ENCODE data around the gene PSMD4.
"Not testable (repeated sequence)": the region's sequence is repeated elsewhere in the genome, so short reads cannot be mapped to it uniquely, and the experiment has no call there.

Gene PSMD4

DNA sequence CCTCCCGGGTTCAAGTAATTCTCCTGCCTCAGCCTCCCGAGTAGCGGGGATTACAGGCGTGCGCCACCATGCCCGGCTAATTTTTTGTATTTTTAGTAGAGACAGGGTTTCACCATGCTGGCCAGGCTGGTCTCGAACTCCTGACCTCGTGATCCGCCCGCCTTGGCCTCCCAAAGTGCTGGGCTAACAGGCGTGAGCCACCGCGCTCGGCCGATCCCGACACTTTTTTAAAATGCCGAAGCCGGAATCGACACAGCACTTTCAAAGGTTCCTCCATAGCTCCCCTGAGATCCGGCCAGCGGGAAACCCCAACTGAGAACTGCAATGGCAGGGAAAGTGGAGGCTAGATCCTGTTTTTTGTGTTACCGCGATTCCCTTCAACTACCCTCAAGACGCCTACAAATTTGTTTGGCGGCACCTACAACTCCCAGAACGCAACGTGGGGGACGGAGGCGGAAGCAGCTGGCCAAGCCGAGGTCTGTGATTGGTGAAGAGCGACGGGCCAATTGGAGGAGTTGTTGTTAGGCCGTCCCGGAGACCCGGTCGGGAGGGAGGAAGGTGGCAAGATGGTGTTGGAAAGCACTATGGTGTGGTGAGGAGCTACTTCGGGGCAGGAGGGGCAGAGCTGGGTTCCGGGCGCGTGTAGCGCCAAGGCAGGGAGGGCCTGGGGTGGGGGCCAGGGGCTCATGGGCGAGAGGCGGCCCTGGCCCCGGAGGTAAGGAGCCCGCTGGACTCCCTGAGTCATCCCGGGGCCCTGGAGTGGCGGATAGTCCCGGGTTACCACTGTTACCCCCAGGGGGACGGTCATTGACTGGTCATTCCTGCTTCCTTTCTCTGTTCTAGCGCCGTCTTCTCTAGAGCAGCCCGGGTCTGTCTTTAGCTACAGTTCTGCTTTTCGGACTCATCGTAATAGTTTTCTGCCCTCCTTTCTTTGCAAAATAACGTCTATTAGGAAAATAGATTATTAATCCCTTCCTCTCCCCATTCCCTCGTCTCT, at the start of gene PSMD4:
PSMD4 (plus strand) TSS at position 518 of the 997 bp plus-strand sequence; CDS start at position 567, 49 bp downstream.
- peak; percentile 96 for DNase-seq (ENCODE audit: low spot score)

DNA sequence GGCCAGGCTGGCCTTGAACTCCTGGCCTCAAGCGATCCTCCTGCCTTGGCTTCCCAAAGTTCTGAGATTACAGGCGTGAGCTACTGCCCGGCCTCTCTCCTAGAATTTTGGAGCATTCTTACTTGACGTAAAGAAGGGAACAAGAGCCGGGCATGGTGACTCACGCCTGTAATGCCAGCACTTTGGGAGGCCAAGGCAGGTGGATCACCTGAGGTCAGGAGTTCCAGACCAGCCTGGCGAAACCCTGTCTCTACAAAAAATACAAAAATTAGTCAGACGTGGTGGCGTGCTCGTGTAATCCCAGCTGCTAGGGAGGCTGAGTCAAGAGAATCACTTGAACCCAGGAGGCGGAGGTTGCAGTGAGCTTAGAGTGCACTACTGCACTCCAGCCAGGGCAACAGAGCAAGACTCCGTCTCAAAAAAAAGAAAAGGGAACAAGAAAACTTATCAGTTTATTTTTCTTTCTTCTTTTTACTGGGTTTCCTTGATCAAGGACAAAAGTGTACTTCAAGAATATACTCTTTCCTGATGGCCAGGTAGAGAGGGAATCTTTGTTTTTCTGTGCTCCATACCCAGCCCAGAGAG, 49.1 kb upstream of the PSMD4 start:
- not testable (repeated sequence) for DNase-seq (ENCODE audit: low spot score)

DNA sequence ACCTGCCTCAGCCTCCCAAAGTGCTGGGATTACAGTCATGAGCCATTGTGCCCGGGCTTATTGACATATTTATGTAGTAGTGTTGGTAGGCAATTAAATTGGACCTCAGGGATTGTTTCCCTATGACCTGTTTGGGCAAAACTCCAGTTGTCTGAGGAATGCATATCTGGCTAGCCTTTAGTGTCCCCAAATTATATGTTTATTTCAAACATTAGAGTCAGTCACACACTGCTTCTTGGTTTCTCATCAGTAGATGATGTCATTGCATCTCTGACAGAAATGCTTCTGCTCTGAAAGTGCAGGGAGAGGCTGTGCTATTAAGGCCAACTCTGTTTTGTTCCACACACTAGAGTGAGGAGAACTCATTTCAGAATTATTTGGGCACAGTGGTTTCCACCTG, 43.7 kb upstream of the PSMD4 start:
- DNase-seq (ENCODE audit: low spot score) = no peak

DNA sequence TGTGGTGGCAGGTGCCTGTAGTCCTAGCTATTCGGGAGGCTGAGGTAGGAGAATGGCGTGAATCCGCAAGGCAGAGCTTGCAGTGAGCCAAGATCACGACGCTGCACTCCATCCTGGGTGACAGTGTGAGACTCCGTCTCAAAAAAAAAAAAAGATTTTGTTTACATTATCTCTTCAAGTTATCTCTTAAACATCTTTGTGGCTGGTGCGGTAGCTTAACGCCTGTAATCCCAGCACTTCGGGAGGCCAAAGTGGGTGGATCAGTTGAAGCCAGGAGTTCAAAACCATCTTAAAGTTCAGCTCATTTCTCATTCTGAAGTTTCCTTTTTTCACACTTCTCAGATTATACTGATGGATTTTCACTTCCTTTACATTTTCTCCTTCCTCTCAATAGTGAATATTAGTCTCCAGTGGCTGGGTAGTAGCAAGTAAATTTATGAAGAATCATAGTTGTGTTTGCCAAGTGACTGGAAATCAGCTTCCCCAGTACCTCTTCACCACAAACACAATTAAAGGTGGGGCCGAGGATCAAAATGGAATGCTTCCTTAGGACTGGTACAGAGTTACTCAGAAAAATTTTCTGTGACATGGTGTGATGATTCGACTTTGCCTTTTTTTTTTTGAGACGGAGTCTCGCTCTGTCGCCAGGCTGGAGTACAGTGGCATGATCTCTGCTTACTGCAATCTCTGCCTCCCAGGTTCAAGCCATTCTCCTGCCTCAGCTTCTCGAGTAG, 42.4 kb upstream of the PSMD4 start:
- no peak for DNase-seq (ENCODE audit: low spot score)

DNA sequence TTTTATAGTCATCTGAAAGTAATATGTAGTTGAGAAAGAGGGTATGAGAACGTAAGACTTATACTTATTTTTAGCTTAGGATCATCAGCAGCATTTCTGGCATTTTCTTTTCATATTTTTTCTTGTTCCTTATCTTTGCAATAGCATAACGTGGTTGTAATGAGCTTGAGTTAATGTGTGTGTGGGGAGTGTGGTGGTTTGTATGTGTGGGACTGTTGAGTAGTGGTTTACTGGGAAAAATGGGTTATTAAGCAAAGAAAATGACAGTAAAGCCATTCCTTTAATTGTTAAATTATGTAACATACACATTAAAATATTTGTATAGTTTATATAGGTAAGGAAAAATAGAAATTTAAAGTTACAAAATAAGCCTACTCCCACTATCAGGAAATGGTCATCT, 41.0 kb upstream of the PSMD4 start:
- DNase-seq (ENCODE audit: low spot score) = no peak

DNA sequence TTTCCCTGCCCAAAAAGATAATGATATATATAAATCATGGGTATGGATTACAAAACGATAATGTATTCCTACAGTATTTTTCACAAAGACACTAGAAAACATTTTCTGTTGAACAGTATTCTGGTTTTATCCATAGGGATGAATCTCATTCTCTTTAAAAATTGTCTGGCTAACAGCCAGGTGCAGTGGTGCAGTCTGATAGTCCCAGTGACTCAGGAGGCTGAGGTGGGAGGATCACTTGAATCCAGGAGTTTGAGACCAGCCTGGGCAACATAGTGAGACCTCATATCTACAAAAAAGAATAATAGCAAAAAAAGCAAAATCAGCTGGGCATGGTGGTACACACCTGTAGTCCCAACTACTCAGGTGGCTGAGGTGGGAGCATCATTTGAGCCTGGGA, 32.9 kb upstream of the PSMD4 start:
- DNase-seq (ENCODE audit: low spot score) = no peak

DNA sequence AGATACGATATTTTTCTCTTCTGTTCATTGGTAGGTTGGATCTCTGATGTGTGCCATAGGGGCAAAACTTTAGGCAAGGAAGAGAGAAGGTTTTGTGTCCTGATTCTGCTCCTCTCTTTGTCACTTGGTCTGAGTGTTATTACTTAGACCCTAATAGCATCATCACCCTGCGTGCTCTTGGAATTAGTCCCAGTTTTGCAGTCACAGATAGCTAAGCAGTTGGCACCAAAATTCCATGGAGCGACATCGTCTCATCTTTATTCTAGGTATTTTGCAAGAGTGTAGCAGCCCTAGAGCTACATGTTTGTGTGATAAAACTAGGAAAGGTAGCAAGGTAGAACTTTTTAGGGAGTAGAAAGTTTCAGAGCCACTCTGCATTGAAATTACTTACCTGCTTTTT, 32.4 kb upstream of the PSMD4 start:
- DNase-seq (ENCODE audit: low spot score) = no peak

DNA sequence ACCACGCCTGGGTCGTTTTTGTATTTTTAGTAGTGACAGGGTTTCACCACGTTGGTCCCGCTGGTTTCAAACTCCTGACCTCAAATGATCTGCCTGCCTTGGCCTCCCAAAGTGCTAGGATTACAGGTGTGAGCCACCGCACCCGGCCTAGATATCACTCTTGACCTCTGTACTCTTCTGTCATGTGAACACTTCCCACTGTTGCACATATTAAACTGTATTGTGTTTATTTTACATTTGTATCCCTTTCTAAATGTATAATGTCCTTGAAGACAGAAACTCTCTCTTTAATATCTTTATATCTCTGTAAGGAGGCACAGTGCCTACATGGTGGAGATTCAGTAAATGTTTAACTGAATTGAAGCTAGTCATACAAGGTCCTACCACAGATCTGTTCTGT, 19.3 kb upstream of the PSMD4 start:
- DNase-seq (ENCODE audit: low spot score) = no peak

DNA sequence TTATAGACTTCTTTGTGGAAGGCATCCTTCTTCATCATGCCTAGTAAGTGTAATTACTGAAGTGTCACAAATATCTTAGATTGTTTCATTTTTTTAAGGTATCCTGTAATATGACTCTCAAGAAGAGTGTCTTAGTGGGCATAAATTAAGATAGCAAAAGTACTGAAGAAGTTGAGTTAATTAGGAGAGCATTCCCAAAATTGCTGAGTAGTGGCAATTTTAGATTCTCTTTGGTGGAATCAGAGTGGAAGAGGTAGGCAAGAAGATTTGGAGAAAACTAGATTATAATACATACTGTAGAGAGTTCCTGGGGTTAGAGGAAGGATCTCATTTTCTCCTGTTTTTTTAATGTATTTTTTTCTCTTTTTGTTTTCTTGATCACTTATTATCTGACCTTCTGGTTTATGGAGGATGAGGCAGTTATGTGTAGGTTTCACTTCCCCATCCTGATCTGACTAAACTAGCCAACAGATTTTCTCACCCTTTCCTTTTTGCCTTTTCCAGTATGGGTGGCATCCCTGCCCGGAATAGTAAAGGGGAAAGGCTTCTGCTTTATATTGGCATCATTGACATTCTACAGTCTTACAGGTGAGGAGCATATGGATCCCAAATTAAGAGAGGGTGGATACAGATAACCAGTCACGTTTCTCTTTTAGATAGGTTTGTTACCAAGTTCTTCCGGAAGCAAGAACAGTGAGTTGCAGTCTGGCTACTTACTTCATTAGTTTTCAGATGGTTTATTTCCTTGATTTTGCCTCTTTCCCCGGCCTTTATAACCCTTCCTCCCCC, 16.7 kb upstream of the PSMD4 start:
- DNase-seq (ENCODE audit: low spot score) = no peak

DNA sequence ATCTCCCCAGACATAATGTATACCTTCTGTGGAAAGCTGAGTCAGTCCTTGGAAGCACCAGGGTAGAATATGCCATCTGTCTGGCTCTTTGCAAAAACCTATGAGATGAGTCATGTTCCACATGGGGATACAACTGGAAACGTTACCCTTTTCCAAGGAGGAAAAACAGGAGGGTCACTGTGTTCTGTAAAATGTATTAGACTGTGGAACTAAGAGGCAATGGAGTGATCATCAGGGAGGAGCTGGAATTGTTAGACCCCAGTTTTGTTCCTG, 16.1 kb upstream of the PSMD4 start:
- DNase-seq (ENCODE audit: low spot score) = no peak

DNA sequence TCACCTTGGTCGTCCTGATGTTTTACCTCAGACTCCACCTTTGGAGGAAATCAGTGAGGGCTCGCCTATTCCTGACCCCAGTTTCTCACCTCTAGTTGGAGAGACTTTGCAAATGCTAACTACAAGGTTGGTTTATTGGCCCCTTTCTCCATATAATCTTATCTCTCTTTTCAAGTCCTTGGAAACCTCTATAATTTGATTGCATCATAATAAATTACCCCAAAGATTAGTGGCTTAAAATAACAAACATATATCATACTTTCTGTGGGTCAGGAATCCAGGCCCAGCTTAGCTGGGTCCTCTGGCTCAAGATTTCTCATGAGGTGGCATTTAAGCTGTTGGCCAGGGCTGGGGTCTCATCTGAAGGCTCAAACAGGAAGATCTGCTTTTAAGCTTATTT, 12.1 kb upstream of the PSMD4 start:
- DNase-seq (ENCODE audit: low spot score) = no peak

DNA sequence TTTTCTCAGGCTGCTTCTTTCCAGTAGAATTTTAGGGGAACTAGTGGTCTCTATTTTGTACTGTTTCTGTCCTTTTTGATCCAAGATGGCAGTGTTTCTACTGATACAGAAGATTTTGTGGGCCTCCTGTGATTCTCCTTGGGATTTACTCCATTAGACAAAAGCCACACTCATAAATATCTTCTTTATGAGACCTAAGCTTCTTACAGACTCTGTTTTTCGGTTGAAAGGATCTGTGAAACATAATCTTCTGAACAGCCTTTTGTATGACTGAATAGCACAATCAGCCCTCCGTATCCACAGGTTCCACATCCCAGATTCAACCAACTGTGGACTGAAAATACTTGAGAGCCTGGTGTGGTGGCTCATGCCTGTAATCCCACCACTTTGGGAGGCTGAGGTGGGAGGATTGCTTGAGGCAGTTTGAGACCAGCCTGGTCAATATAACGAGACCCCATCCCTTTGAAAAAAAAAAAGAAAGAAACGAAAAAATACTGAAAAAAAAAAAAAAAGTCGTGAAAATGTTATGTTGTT, 10.8 kb upstream of the PSMD4 start:
- DNase-seq (ENCODE audit: low spot score) = no peak

DNA sequence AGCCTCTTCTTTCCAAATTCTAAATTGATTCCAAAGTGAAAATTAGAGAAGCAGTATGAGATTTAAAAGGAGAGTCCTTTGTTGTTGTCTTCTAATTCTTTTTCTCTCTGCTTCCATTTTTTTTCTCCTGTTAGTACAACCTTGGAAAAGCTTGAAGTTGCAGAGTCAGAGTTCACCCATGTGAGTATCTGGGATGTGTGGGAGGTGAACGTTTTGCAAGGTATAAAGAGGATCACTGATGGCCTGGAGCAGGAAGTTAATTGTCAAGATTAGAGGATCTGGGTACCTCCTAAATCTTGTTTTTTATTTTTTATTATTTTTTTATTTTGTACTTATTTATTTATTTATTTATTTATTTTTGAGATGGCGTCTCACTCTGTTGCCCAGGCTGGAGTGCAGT, 7.7 kb upstream of the PSMD4 start:
- no peak for DNase-seq (ENCODE audit: low spot score)

DNA sequence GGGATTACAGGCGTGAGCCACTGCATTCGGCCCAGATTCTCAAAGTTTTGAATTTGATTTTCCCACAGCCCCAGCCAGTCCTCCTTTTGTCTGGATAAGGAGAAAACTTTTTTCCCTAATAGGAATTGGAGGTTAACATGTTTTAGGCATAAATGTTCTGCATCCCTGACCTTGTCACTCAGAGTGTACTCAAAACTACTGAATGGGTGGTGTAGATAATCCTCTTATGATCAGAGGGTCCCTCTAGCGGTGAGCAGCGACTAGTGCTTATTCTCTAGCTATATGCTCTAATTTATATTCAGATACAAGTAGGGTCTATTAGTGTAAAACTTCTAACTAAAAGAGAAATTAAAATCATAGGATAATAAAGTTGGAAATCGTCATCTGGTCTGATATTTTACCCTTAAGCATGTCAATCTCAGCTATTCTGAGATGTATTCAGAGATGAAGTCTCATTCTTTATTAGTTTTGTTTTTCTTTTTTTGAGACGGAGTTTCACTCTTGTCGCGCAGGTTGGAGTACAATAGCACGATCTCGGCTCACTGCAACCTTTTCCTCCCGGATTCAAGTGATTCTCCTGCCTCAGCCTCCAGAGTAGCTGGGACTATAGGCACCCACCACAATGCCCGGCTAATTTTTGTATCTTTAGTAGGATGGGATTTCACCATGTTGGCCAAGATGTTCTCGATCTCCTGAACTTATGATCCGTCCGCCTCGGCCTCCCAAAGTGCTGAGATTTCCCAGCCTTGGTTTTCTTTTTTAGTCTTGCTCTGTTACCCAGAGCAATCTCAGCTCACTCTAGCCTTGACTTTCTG, 2.7 kb upstream of the PSMD4 start:
- DNase-seq (ENCODE audit: low spot score) = peak; percentile 51

DNA sequence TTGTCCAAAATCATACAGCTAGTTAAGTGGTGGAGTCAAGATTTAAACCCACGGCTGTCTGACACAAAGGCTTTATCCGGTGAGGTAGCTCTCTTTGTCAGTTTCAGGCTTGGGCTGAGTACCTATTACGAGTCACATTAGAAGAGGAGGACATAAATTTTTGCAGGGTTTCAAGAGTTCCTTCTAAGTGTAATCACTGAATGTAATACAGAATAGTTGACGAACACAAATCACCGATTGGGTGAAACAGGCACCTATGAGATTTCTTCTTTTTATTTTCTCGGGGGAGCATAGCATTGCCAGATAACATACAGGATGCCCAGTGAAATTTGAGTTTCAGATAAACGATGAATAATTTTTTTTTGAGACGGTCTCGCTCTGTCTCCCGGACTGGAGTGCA, 847 bp downstream of the PSMD4 start:
- DNase-seq (ENCODE audit: low spot score) = no peak

DNA sequence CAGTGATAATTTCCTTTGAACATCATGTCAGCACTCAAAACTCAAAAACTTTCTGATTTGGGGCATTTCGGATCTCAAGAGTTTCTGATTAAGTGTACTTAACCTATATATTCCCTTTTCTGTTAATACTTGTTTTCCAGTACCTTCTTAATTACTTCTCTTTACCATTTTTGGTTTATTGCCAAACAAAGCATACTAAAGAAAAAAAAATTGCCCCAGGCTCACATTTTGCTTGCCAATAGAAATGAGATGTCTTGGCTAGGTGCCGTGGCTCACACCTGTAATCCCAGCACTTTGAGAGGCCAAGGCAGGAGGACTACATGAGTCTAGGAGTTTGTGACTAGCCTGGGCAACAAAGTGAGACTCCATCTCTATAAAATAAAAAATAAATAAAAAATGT, 4.8 kb downstream of the PSMD4 start:
- DNase-seq (ENCODE audit: low spot score) = no peak

DNA sequence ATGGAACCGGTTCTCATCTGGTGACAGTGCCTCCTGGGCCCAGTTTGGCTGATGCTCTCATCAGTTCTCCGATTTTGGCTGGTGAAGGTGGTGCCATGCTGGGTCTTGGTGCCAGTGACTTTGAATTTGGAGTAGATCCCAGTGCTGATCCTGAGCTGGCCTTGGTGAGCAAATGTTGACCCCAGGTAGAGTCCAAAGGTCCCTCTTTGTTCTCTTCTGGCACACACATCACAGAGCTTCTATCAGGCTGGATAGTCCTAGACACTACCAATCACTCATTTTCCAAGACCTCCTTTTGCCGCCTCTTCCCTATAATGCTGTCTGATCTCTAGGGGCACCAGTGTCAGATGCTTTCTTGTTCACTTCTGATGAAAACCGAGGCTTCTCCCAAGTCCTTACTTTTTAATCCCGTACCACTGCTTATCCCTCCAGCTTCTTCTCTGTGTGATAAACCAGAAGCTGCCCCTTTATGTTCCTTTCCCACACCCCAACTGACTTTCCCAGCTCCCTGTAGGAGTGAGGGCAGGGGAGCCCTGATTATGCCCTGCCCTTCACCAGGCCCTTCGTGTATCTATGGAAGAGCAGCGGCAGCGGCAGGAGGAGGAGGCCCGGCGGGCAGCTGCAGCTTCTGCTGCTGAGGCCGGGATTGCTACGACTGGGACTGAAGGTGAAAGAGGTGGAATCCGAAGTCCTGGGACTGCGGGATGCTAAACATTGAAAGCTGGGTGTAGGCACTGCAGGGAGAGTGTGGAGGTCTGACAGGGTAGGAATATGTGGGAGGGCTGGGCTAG, 11.1 kb downstream of the PSMD4 start:
- DNase-seq (ENCODE audit: low spot score) = no peak

DNA sequence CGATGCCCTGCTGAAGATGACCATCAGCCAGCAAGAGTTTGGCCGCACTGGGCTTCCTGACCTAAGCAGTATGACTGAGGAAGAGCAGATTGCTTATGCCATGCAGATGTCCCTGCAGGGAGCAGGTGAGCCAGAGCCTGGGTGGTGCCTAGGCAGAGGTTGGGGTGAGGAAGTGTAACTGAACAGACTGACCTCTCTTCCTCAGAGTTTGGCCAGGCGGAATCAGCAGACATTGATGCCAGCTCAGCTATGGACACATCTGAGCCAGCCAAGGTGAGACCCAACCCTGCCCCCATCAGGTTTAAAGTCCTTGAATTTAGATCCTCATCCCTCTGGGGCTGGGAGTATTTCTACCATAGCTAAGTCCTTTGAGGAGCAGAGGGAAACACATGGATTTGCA, 11.8 kb downstream of the PSMD4 start:
- DNase-seq (ENCODE audit: low spot score) = no peak

DNA sequence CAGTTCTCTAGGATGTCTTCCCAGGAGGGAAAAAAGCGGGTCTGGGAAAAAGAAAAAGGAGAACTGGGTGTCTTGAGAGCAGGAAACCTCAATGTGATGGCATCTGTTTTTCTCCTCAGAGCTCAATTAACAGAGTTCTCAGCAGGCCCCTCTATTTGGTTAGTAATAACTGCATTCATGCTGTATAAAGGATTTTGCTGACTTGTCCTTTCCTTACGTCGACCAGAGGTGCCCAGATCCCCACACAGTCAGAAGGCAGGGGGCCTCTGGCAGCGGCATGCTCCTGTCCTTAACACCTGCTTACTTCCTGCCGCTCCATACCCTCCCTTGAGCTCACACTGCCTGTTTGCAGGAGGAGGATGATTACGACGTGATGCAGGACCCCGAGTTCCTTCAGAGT, 12.3 kb downstream of the PSMD4 start:
- DNase-seq (ENCODE audit: low spot score) = no peak

DNA sequence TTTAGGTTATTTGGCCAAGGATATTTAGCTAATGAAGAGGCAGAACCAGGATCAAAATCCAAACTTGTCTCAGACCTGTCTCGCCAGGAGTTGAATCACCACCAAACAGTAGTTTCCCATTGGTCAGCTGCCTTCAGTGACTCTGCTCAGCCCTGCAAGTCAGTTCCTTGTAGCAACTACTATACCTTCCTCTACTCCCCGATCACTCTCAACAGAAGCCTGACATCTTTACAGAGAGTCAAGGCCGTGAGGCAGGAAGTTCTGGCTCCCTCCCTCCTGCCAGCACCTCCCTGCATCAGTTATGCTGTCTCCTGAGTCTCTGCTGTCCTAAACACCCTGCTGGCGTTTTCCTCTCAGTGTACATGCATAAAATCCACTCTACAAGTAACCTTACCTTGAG, 13.2 kb downstream of the PSMD4 start:
- DNase-seq (ENCODE audit: low spot score) = no peak
